Astrocyte of the spinal cord (primary cell): ENCODE data around the gene UBE2B.
A peak's percentile ranks its signal among the peaks of the same experiment; 100 is the strongest.

ENCODE experiments used
- DNase-seq: peaks from one replicate; pipeline ENCODE4 v3.0.0; 2011; ENCODE audit warnings: low read depth, low spot score
- H3K4me3 ChIP-seq: 2 replicates; pipeline ENCODE4 v1.5.1; 2011; ENCODE audit warnings: low read depth, mild to moderate bottlenecking, low read length, moderate library complexity
- CTCF ChIP-seq: IDR thresholded peaks from 2 replicates; pipeline ENCODE4 v1.5.1; 2012; ENCODE audit warnings: low read depth, mild to moderate bottlenecking, low read length, inconsistent platforms
- in situ Hi-C: cut with HindIII; loops from 2 replicates; pipeline ENCODE4 v1.10.0; 2017; ENCODE audit warnings: low sequenced_read_pairs

UBE2B gene

GRCh38 chr5:134398609-134399155 lies 27.3 kb downstream of the UBE2B start:
- in situ Hi-C loops: no loop called here
- H3K4me3 ChIP-seq: no peak overlapping the region
- no peak for DNase-seq
- no peak for TF ChIP-seq CTCF

- DNase-seq: no peak
- no peak overlapping the region for H3K4me3 ChIP-seq
- in situ Hi-C loops: no loop called here
- TF ChIP-seq CTCF: no peak
Observed at GRCh38 chr5:134403951-134404350, 32.6 kb downstream of the UBE2B start.

GRCh38 chr5:134406390-134406789 lies 35.0 kb downstream of the UBE2B start:
- H3K4me3 ChIP-seq: no peak overlapping the region
- no peak for TF ChIP-seq CTCF
- DNase-seq: no peak
- in situ Hi-C loops: no loop called here

- DNase-seq: no peak
- no peak overlapping the region for H3K4me3 ChIP-seq
- in situ Hi-C loops: no loop called here
- TF ChIP-seq CTCF: no peak
Observed at GRCh38 chr5:134409321-134409720, 38.0 kb downstream of the UBE2B start.

GRCh38 chr5:134410822-134411221 lies 39.5 kb downstream of the UBE2B start:
- DNase-seq: no peak
- in situ Hi-C loops: no loop called here

GRCh38 chr5:134411228-134411545 lies 39.8 kb downstream of the UBE2B start:
- H3K4me3 ChIP-seq: peak overlapping the region; percentile 94
- no peak for DNase-seq
- in situ Hi-C loops: no loop called here
- no peak for TF ChIP-seq CTCF

More at GRCh38 chr5:134410822-134411221, 39.5 kb downstream of the UBE2B start:
- H3K4me3 ChIP-seq: peak overlapping the region; percentile 94
- TF ChIP-seq CTCF: no peak
